HG03135 (cell line): Measurements from ENCODE around the gene HMGB1.

ENCODE experiments used
- ATAC-seq: cut with Tn5 transposase; IDR thresholded peaks from one replicate; pipeline ENCODE4 v1.9.1; 2021; ENCODE audit warnings: mild to moderate bottlenecking, moderate library complexity; ENCODE audit not compliant: unreplicated experiment

HMGB1 gene

DNA sequence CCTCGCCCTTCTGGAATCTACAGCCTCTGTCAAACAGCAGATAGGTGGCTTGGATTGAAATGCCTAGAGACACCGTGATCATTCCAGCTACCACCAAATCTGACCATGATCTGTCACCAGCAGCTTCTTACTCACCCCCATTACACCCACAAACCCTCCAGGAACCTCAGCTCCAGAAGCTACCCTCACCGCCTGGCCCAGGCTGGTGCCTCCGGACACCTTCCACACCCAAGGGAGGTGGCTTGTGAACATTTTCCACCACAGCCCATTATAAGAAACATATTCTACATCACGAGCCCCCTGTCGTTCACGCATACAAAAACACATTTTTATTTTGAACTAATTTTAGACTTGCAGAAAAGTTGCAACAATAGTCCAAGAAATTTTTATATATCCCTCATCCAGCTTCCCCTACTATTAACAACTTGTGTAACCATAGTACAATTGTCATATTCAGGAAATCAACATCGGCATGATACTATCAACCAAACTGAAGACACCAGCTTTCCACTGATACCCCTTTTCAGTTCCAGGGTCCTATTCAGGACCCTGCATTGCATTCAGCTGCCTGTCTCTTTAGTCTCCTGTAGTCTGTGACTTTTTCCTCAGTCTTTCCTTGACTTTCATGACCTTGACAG lies 58.8 kb downstream of the HMGB1 start:
- ATAC-seq: no peak
